ENCODE data around the gene MUC12. TPM values are rescaled to one million over a fixed set of nuclear protein-coding genes. Genes with fewer than 3 reads are reported as not detected.

MUC12 gene
- total and polyA plus RNA-seq, 7 donors, result 0.02 to 0.13 (median 0.09) TPM; not detected in 4

DNA sequence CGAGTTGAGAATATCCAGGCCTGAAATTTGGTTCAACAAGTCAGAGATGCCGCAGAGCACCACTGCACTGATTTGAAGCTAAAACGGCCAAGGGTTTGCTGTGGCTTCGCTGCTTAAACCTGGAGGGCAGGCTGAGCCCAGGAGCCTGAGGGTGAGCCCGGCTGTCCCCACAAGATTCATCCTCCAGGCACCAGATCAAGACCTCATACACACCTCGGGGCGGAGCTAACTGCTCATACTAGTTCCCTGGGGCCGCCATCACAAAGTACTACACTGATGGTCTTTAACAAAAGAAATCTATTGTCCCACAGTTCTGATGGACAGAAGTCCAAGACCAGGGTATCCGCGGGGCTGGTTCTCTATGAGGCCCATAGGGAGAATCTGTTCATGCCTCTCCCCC, 99.0 kb downstream of the MUC12 start:
- DNase-seq, result no peak
- no peaks in the 10 kb centered on the region for H3K4me1 ChIP-seq
- no peaks in the 10 kb centered on the region for H3K9me3 ChIP-seq
- H3K27me3 ChIP-seq (ENCODE audit: insufficient read depth in 3 of 3, low read length in 2 of 3), result peaks cover 0 to 37% (median 8%) of the 10 kb centered on the region in 3 donors
- WGBS, 3 donors, result 81 to 89% (median 88%) methylated on average over 10 of the region's 10 CpGs
- TF ChIP-seq, protein P1, sequence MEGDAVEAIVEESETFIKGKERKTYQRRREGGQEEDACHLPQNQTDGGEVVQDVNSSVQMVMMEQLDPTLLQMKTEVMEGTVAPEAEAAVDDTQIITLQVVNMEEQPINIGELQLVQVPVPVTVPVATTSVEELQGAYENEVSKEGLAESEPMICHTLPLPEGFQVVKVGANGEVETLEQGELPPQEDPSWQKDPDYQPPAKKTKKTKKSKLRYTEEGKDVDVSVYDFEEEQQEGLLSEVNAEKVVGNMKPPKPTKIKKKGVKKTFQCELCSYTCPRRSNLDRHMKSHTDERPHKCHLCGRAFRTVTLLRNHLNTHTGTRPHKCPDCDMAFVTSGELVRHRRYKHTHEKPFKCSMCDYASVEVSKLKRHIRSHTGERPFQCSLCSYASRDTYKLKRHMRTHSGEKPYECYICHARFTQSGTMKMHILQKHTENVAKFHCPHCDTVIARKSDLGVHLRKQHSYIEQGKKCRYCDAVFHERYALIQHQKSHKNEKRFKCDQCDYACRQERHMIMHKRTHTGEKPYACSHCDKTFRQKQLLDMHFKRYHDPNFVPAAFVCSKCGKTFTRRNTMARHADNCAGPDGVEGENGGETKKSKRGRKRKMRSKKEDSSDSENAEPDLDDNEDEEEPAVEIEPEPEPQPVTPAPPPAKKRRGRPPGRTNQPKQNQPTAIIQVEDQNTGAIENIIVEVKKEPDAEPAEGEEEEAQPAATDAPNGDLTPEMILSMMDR (IDR thresholded peaks at IDR 0.05), result no peak
- H3K36me3 ChIP-seq (ENCODE audit: insufficient read depth in 1 of 2, low read depth in 1 of 2), result no peaks in the 10 kb centered on the region
- intact Hi-C loops (cut with DNase I), result no loop called here
- no peak for ATAC-seq
- no peak overlapping the region for H3K27ac ChIP-seq
- no peak overlapping the region for H3K4me3 ChIP-seq

Other genes starting within 250 kb of the MUC12 start
- not detected for gene EPO, start 249.1 kb upstream of the MUC12 start, total RNA-seq
- gene EPO, start 249.1 kb upstream of the MUC12 start, polyA plus RNA-seq, result not detected
- not detected for gene ZAN, start 236.0 kb upstream of the MUC12 start, total RNA-seq
- gene ZAN, start 236.0 kb upstream of the MUC12 start, polyA plus RNA-seq, result not detected
- 10 to 100 TPM; 10.3 to 13.9 (median 11.3) TPM for gene EPHB4, start 142.0 kb upstream of the MUC12 start, total RNA-seq
- gene EPHB4, start 142.0 kb upstream of the MUC12 start, polyA plus RNA-seq, result 1 to 10 TPM; 5.1 to 9.2 (median 5.1) TPM
- gene SLC12A9, start 116.9 kb upstream of the MUC12 start, total RNA-seq, result 1 to 10 TPM; 2.9 to 4.7 (median 3.9) TPM
- gene SLC12A9, start 116.9 kb upstream of the MUC12 start, polyA plus RNA-seq, result 1 to 10 TPM; 2.2 to 3.3 (median 2.5) TPM
- 1 to 10 TPM; 5.0 to 8.8 (median 6.8) TPM for gene TRIP6, start 102.2 kb upstream of the MUC12 start, total RNA-seq
- 1 to 10 TPM; 4.3 to 7.1 (median 5.3) TPM for gene TRIP6, start 102.2 kb upstream of the MUC12 start, polyA plus RNA-seq
- gene SRRT, start 94.5 kb upstream of the MUC12 start, total RNA-seq, result 10 to 100 TPM; 46.8 to 79.8 (median 61.0) TPM
- 10 to 100 TPM; 48.2 to 58.1 (median 51.2) TPM for gene SRRT, start 94.5 kb upstream of the MUC12 start, polyA plus RNA-seq
- 1 to 10 TPM; 2.5 to 8.0 (median 6.0) TPM for gene UFSP1, start 79.8 kb upstream of the MUC12 start, total RNA-seq
- gene UFSP1, start 79.8 kb upstream of the MUC12 start, polyA plus RNA-seq, result 1 to 10 TPM; 3.7 to 7.6 (median 4.3) TPM
- 10 to 100 TPM; 21.4 to 99.2 (median 36.8) TPM for gene ACHE, start 73.7 kb upstream of the MUC12 start, total RNA-seq
- 10 to 100 TPM; 10.7 to 23.8 (median 14.2) TPM for gene ACHE, start 73.7 kb upstream of the MUC12 start, polyA plus RNA-seq
- gene MUC3A, start 20.0 kb upstream of the MUC12 start, total RNA-seq, result under 1 TPM; 0.10 to 0.79 (median 0.30) TPM
- gene MUC3A, start 20.0 kb upstream of the MUC12 start, polyA plus RNA-seq, result under 1 TPM; 0.22 to 0.37 (median 0.30) TPM
- gene MUC17, start 50.5 kb downstream of the MUC12 start, total RNA-seq, result under 1 TPM in 1 of 4 donors, not detected in 3; 0.02 TPM
- gene MUC17, start 50.5 kb downstream of the MUC12 start, polyA plus RNA-seq, result under 1 TPM in 1 of 3 donors, not detected in 2; 0.03 TPM
- gene TRIM56, start 115.9 kb downstream of the MUC12 start, total RNA-seq, result 10 to 100 TPM; 10.1 to 15.7 (median 13.8) TPM
- gene TRIM56, start 115.9 kb downstream of the MUC12 start, polyA plus RNA-seq, result 10 to 100 TPM in 1 of 3 donors, 1 to 10 TPM in 2; 3.2 to 13.3 (median 5.8) TPM
- 10 to 100 TPM in 1 of 4 donors, 1 to 10 TPM in 3; 7.1 to 14.4 (median 7.4) TPM for gene SERPINE1, start 157.5 kb downstream of the MUC12 start, total RNA-seq
- 100 to 1,000 TPM in 1 of 3 donors, 1 to 10 TPM in 2; 4.3 to 269 (median 5.9) TPM for gene SERPINE1, start 157.5 kb downstream of the MUC12 start, polyA plus RNA-seq
- 1 to 10 TPM; 5.7 to 7.1 (median 6.6) TPM for gene AP1S1, start 184.9 kb downstream of the MUC12 start, total RNA-seq
- 10 to 100 TPM; 11.1 to 29.9 (median 17.8) TPM for gene AP1S1, start 184.9 kb downstream of the MUC12 start, polyA plus RNA-seq
- under 1 TPM in 1 of 4 donors, not detected in 3; 0.10 TPM for gene VGF, start 196.0 kb downstream of the MUC12 start, total RNA-seq
- 1 to 10 TPM in 1 of 3 donors, under 1 TPM in 1, not detected in 1; 0.03 to 4.3 TPM for gene VGF, start 196.0 kb downstream of the MUC12 start, polyA plus RNA-seq
- not detected for gene NAT16, start 210.7 kb downstream of the MUC12 start, total RNA-seq
- under 1 TPM in 1 of 3 donors, not detected in 2; 0.01 TPM for gene NAT16, start 210.7 kb downstream of the MUC12 start, polyA plus RNA-seq
- not detected for gene MOGAT3, start 231.5 kb downstream of the MUC12 start, total RNA-seq
- not detected for gene MOGAT3, start 231.5 kb downstream of the MUC12 start, polyA plus RNA-seq
- 10 to 100 TPM; 18.5 to 25.4 (median 20.4) TPM for gene PLOD3, start 248.0 kb downstream of the MUC12 start, total RNA-seq
- 10 to 100 TPM; 12.9 to 45.4 (median 15.2) TPM for gene PLOD3, start 248.0 kb downstream of the MUC12 start, polyA plus RNA-seq
- 10 to 100 TPM; 40.8 to 58.1 (median 48.1) TPM for gene ZNHIT1, start 248.6 kb downstream of the MUC12 start, total RNA-seq
- gene ZNHIT1, start 248.6 kb downstream of the MUC12 start, polyA plus RNA-seq, result 10 to 100 TPM; 65.0 to 89.5 (median 67.6) TPM